Left renal cortex interstitium (tissue), 4 donors: ENCODE data around the gene MAPK14. TPM values are rescaled to one million over a fixed set of nuclear protein-coding genes. Genes with fewer than 3 reads are reported as not detected.

Experiments
- DNase-seq, 4 donors: peaks; one replicate each; pipeline ENCODE4 v3.0.0-alpha.2; 2013; ENCODE audit warnings: low read depth in 4 of 4, low spot score in 2 of 4, missing footprints in 1 of 4
- polyA plus RNA-seq, 4 donors: library from polyadenylated mRNA; unstranded; fragments of 120-200 nt; gene quantifications; one replicate each; pipeline ENCODE4 v1.2.1, GENCODE V29; 2013; ENCODE audit not compliant: insufficient read length in 4 of 4

MAPK14 gene
- polyA plus RNA-seq, 4 donors, result 48.7 to 54.2 (median 50.7) TPM

DNA sequence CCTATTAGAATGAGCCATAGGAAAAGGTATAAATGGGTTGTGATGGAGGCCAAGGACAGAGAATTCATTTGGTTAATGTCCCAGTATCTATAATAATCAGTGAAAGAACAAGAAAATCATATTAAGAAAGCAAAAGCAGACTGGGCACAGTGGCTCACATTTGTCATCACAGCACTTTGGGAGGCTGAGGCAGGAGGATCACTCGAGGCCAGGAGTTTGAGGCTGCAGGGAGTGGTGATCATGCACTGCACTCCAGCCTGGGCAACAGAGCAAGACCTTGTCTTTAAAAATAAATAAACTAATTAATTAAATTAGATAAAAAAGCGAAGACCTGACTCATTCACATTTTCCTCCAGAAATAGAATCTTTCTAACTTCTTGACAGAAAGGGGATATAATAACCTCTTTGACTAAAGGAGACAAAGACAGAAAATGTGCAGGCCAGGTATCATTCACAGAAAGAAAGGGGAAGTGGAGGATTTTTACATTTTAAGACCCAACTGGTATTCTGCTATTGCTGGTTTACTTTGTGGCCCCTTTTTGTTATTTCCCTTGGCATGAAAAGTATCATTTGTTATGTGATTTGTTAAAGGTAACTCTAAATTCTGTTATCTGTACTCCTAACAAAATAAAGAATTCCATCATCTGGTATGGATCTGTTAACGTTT is 70.8 kb downstream of the MAPK14 start:
- DNase-seq, result no peak

DNA sequence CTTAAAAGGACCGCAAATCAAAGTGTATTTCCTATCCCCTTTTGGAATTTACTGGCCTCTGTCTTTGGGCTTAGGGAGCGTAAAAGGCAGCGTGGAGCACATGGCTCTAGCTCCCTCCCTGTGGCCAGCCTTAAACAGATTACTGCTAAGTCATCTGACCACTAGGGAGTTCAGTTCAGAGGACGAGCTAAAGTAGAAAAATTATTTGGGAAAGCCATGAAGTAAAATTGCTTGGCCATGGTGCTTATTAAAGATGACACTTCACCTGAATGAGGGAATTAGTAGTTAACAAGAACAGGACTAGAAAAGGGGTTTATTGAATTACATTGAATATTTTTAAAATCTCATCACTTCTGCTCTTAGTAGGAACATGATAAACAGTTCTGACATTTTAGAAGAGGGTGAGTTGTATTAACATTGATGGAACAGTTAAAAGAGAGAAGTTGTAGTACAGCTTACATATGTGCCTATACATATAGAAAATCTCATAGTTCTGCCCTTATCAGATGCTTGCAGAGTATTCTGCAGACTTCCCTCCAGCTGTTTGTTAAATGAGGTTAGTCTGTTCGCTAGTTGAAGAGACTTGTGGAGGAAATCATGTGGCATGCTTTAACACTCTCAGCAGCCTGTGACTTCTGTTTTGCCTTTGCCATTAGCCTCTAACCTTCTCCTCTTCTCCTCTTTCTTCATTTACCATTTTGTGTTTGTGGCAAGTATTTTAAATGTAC is 71.5 kb downstream of the MAPK14 start:
- DNase-seq, result no peak

GRCh38 chr6:36099869-36100483 is 72.4 kb downstream of the MAPK14 start:
- DNase-seq, result no peak

GRCh38 chr6:36101691-36102090 is 74.1 kb downstream of the MAPK14 start:
- no peak for DNase-seq

DNA sequence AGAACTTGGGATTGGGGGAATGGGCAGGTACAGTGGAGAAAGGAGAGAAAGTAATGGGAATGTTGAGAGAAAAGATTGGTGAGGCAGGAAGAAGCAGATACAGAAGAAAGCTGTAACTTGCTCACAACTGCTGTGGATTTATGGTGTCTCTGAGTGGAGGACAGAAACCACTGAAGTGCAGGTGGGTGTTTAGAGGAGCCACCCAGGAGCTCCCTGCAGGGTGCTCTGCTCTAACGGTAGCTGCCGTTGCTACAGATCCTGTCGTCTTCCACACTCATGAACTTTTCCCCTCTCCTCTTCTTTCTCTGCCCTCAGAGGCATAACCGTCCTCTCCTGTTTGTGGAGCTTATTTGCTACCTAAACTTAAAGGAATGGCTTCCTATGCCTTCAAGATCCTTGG is 75.2 kb downstream of the MAPK14 start:
- DNase-seq, result no peak

- no peak for DNase-seq
These were observed 77.2 kb downstream of the MAPK14 start for GRCh38 chr6:36104836-36105235.

GRCh38 chr6:36109092-36109491 is 81.5 kb downstream of the MAPK14 start:
- no peak for DNase-seq

- no peak for DNase-seq
These were observed 82.4 kb downstream of the MAPK14 start for GRCh38 chr6:36110050-36110449.

DNA sequence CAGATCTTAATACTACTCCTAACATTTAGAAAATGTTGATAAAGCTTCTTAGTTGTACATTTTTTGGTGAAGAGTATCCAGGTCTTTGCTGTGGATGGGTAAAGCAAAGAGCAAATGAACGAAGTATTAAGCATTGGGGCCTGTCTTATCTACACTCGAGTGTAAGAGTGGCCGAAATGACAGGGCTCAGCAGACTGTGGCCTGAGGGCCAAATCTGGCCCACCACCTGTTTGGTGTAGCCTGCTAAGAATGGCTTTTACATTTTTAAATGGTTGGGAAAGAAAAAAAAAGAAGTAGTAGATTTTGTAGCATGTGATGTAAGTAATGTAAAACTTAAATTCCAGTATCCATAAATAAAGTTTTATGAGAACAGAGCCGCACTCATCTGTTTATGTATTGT is 83.3 kb downstream of the MAPK14 start:
- no peak for DNase-seq

DNA sequence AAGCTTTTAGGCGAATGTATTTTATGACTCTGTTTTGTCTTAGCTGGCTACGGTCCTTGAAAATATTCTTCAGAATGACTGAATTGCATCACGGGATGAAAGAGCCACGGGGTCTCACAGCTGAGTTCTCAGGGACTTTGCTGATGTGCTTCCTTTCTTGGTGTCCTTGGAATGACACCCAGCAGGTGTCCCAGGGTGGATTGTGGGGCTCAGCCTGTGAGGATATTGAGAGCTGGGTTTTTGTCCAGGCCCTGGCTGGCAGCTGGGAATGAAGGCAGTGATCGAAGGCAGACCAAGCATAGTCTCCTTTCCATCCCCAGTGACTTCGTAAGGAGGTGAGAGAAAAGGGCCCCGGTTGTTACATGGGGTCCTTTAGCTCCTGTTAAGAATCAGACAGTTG is 83.9 kb downstream of the MAPK14 start:
- no peak for DNase-seq

DNA sequence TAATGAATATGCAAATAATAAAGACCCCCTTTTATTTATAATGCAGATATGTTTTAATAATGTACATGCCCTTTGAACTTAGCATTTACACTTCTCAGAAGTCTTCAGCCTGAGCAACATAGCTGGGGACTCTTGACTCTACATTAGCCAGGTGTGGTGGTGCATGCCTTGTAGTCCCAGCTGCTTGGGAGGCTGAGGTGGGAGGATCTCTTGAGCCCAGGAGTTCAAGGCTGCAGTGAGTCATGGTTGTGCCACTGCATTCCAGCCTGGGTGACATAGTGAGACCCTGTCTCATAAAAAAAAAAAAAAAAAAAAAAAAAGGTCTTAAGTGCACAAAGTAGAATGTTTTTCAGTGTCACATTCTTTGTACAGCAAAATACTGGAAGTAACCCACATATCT is 85.4 kb downstream of the MAPK14 start:
- DNase-seq, result no peak

DNA sequence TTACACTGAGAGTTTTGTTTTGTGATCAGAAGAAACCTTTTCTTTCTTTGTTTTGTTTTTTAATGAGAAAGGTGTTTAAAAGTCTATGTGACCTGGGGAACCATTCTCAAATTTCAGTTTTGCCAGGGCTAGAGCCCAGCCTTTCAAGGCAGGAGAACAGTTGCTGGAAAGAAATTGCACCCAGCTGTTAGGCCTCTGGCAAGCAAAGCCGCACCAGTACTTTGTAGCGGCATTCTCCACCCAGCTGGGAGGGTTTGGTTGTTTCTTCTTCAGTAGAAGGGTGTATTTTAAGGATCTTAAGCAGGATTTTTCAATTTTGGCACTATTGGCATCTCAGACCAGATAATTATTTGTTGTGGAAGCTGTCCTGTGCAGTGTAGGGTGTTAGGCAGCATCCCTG is 86.1 kb downstream of the MAPK14 start:
- no peak for DNase-seq

GRCh38 chr6:36114798-36115408 is 87.3 kb downstream of the MAPK14 start:
- no peak for DNase-seq

DNA sequence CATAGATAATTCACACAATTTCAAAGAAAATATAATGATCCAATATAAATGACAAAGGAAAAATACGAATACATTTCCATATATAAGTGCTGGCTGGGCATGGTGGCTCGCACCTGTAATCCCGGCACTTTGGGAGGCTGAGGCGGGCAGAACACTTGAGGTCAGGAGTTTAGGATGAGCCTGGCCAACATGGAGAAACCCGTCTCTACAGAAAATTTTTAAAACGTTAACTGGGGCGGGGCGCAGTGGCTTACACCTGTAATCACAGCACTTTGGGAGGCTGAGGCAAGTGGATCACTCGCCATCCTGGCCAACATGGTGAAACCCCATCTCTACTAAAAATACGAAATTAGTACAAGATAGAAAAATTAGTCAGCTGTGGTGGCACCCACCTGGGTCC is 87.8 kb downstream of the MAPK14 start:
- no peak for DNase-seq

DNA sequence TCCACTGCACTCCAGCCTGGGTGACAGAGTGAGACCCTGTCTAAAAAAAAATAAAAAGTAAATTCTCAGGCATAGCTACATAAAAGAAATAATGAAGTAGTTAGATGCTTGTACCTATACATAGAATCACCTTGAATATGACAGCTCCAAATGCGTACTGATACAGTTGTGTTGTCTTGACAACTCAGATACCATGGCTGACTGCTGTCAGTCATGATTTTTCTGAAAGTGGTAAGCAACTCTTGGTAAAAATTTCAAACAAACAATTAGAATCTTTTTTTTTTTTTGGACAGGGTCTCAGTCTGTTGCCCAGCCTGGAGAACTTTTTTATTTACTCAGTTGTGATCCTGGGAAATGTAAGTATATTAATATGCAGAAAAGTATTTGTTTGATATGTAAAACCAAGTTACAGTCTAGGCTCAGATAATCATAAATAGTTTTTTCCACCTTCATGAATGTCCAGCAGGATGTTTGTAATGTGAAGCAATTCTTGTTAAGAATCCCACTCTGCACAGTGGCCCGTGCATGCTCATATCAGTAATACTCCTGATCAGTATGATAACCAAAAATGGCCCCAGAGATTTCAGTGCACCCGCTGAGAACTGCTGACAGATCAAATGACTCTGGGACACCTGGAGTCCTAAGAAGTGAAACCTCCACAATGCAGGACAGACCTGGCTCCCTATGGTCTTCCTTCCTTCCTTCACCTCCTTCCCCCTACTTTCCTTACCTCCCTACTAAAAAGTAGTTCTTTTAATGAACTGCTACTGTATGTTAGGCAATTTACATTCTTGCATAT is 88.7 kb downstream of the MAPK14 start:
- no peak for DNase-seq

DNA sequence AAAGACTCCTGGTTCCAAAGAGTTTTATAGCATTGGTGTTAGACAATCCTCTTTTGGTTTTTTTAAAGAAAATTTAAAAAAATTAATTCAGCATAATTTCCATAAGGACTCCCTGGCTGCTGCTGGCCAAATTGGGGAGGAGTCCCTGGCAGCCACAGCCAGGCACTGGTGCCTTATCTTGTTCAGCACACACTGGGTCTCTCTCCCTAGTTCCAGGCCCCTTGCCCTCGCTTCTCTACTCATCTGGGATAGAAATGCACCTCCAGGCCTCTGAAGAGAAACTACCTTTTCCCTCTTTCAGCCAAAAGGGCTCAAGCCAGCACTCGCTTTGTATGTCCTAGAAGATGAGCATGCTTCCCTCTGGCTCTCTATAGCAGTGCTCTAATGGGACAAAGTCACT is 89.3 kb downstream of the MAPK14 start:
- no peak for DNase-seq

DNA sequence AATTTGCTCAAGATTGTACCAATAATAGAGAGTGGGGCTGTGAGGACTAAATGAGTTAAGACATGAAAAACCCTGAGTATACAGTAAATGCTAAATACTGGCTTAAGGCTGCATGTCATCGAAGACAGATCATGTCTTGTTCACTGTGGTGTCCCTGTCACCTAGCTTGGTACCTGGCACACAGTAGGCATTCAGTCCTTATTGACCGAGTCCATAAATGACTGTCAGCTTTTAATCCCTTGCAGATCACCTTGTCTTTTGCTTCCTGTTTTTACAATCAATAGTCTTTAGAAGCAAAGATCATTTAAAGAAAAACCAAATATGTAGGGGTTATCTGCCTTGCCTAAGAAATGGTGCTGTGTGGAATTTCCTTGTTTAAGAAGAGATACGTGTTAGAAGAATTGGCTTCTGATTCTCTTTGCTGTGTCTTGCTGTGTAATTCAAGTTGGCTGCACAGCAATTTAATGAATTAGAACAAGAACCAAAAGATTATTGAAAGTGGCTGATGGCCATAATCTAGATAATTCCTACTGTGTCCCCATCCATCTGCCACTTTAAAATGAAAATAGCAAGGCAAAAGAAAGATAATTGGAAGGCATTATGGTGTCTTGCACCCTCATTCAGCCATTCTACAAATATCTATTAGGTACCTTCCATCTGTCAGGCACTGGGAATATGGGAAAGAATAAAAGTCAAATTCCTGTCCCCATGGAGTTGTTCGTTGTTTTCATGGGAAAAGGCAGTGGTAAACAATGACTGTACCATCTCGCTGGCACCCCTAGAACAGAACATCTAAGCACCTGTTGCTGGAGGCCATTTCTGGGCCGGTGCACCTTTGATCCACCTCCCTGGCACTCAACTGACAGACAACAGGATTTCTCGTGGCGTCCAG is 90.3 kb downstream of the MAPK14 start:
- no peak for DNase-seq

GRCh38 chr6:36118550-36119107 is 91.0 kb downstream of the MAPK14 start:
- no peak for DNase-seq

DNA sequence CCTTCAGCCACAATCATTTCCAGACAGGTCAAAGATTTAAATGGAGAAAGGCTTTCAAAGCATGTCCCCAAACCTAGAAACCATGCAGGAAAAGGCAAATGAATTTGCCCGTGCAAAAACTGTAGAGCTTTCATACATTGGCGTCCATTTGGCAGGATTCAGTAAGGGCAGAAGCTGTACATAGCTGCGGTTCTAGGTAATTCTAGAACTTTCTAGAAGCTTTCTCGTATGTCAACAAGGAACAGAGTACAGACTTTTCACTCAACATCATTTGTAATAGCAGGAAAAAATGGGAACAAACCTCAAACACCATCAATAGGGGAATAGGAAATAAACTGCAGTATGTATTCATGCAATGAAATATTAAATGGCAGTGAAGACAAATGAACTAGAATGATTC is 91.6 kb downstream of the MAPK14 start:
- no peak for DNase-seq
